Activated T-helper 9 cell treated with anti-CD3 and anti-CD28 coated beads, Interleukin-2, amount 50 U/mL, for 16 hours (primary cell): ENCODE data around the gene SMARCAD1.
"Not testable (repeated sequence)": the region's sequence is repeated elsewhere in the genome, so short reads cannot be mapped to it uniquely, and the experiment has no call there.

Experiments used
- DNase-seq: peaks from one replicate; pipeline ENCODE4 v3.0.0-alpha.2; 2020; ENCODE audit warnings: low read depth

SMARCAD1 gene

GRCh38 chr4:94232519-94232918 is 24.9 kb downstream of the SMARCAD1 start:
- DNase-seq: no peak

GRCh38 chr4:94235825-94236224 is 28.2 kb downstream of the SMARCAD1 start:
- DNase-seq: no peak

- no peak for DNase-seq
Measured at GRCh38 chr4:94237271-94237670, 29.6 kb downstream of the SMARCAD1 start.

GRCh38 chr4:94238160-94238559 is 30.5 kb downstream of the SMARCAD1 start:
- no peak for DNase-seq

- no peak for DNase-seq
Measured at GRCh38 chr4:94240384-94240783, 32.7 kb downstream of the SMARCAD1 start.

GRCh38 chr4:94244087-94244828 is 36.6 kb downstream of the SMARCAD1 start:
- no peak for DNase-seq

GRCh38 chr4:94244829-94245185 is 37.1 kb downstream of the SMARCAD1 start:
- no peak for DNase-seq

- no peak for DNase-seq
Measured at GRCh38 chr4:94251094-94251493, 43.4 kb downstream of the SMARCAD1 start.

GRCh38 chr4:94253036-94253435 is 45.4 kb downstream of the SMARCAD1 start:
- no peak for DNase-seq

GRCh38 chr4:94256144-94256783 is 48.6 kb downstream of the SMARCAD1 start:
- DNase-seq: no peak

- DNase-seq: no peak
Measured at GRCh38 chr4:94256828-94257227, 49.2 kb downstream of the SMARCAD1 start.

- DNase-seq: no peak
Measured at GRCh38 chr4:94262163-94263016, 54.7 kb downstream of the SMARCAD1 start.

- DNase-seq: no peak
Measured at GRCh38 chr4:94267037-94267436, 59.4 kb downstream of the SMARCAD1 start.

GRCh38 chr4:94271248-94271647 is 63.6 kb downstream of the SMARCAD1 start:
- DNase-seq: no peak

- DNase-seq: no peak
Measured at GRCh38 chr4:94274912-94275311, 67.2 kb downstream of the SMARCAD1 start.

- no peak for DNase-seq
Measured at GRCh38 chr4:94276204-94276603, 68.5 kb downstream of the SMARCAD1 start.

GRCh38 chr4:94277534-94277933 is 69.9 kb downstream of the SMARCAD1 start:
- DNase-seq: no peak

- no peak for DNase-seq
Measured at GRCh38 chr4:94278781-94279180, 71.1 kb downstream of the SMARCAD1 start.

GRCh38 chr4:94284889-94285288 is 77.2 kb downstream of the SMARCAD1 start:
- no peak for DNase-seq

- DNase-seq: no peak
Measured at GRCh38 chr4:94285666-94286065, 78.0 kb downstream of the SMARCAD1 start.

GRCh38 chr4:94290245-94290644 is 82.6 kb downstream of the SMARCAD1 start:
- DNase-seq: no peak

- not testable (repeated sequence) for DNase-seq
Measured at GRCh38 chr4:94293981-94294380, 86.3 kb downstream of the SMARCAD1 start.

- DNase-seq: not testable (repeated sequence)
Measured at GRCh38 chr4:94295473-94295872, 87.8 kb downstream of the SMARCAD1 start.
